Spleen (tissue), 13 donors: Measurements from ENCODE around the gene NDUFAF2. TPM values are rescaled to one million over a fixed set of nuclear protein-coding genes. Genes with fewer than 3 reads are reported as not detected.

Experiments
- DNase-seq: peaks from one replicate; pipeline ENCODE4 v3.0.0-alpha.2; 2020
- H3K27ac ChIP-seq, 8 donors: fragments of 200-600 bp; sonication (generic) in 7 of 8; 1 replicate in 4 of 8; 2 replicates in 4 of 8; pipeline versions ENCODE4 v1.5.0 to v1.8.0; 2016 to 2021; ENCODE audit warnings: inconsistent platforms in 4 of 8, mild to moderate bottlenecking in 4 of 8, moderate library complexity in 1 of 8
- H3K27me3 ChIP-seq, 7 donors: fragments of 200-600 bp; sonication (generic) in 6 of 7; replicated peaks in 1 of 7; 1 replicate in 4 of 7; 2 replicates in 3 of 7; pipeline versions ENCODE4 v1.5.0 to v1.8.0; 2016 to 2021; ENCODE audit warnings: inconsistent platforms in 3 of 7, mild to moderate bottlenecking in 1 of 7
- H3K36me3 ChIP-seq, 6 donors: fragments of 200-600 bp; sonication (generic) in 5 of 6; 1 replicate in 4 of 6; 2 replicates in 2 of 6; pipeline versions ENCODE4 v1.5.0 to v1.8.0; 2016 to 2021; ENCODE audit warnings: inconsistent platforms in 2 of 6
- H3K4me1 ChIP-seq, 6 donors: fragments of 200-600 bp; sonication (generic) in 5 of 6; 1 replicate in 3 of 6; 2 replicates in 3 of 6; pipeline versions ENCODE4 v1.5.0 to v1.8.0; 2016 to 2021; ENCODE audit warnings: inconsistent platforms in 3 of 6
- H3K4me3 ChIP-seq, 8 donors: fragments of 200-600 bp; sonication (generic) in 7 of 8; 1 replicate in 4 of 8; 2 replicates in 4 of 8; pipeline versions ENCODE4 v1.5.0 to v1.8.0; 2016 to 2021; ENCODE audit warnings: inconsistent platforms in 4 of 8, mild to moderate bottlenecking in 4 of 8, moderate library complexity in 2 of 8
- H3K9me3 ChIP-seq, 8 donors: fragments of 200-600 bp; sonication (generic) in 7 of 8; 1 replicate in 4 of 8; 2 replicates in 4 of 8; pipeline versions ENCODE4 v1.5.0 to v1.8.0; 2016 to 2021; ENCODE audit warnings: inconsistent platforms in 4 of 8
- CTCF ChIP-seq, 11 experiments: fragments of 200-600 bp in 7 of 11; fragments of 450-650 bp in 4 of 11; sonication (generic) in 4 of 11; IDR thresholded peaks in 8 of 11; conservative IDR thresholded peaks in 3 of 11; 1 replicate in 7 of 11; 2 replicates in 4 of 11; pipeline versions ENCODE4 v1.4.0 to v1.8.0; 2016 to 2021; ENCODE audit warnings: antibody characterized with exemption in 11 of 11, inconsistent platforms in 4 of 11, mild to moderate bottlenecking in 1 of 11
- POLR2A ChIP-seq, 3 donors: fragments of 450-650 bp; IDR thresholded peaks; one replicate each; pipeline ENCODE4 v1.5.1; 2017; ENCODE audit warnings: antibody characterized with exemption in 3 of 3, mild to moderate bottlenecking in 1 of 3
- POLR2AphosphoS5 ChIP-seq, 3 donors: sonication (generic); formaldehyde crosslinking; IDR thresholded peaks; one replicate each; pipeline ENCODE4 v1.5.1; 2017; ENCODE audit warnings: antibody characterized with exemption in 3 of 3
- WGBS, 5 donors: extraction: QIAGEN DNeasy Blood & Tissue Kit in 3 of 5; methylation state at CpG; one replicate each; pipeline versions ENCODE4 v1.1.5 to v1.1.7; 2013 to 2018; 5-methylcytosine and 5-hydroxymethylcytosine counted together
- intact Hi-C: fragments of 100-400 bp; cut with DNase I; formaldehyde crosslinking; loops from one replicate; pipeline ENCODE4 v1.15.0; 2023; ENCODE audit warnings: low total_unique reads
- long read RNA-seq, 2 donors: transcript quantifications; one replicate each; lab custom pipeline, GENCODE V29; 2026
- polyA plus RNA-seq, 3 donors: library from polyadenylated mRNA; stranded (reverse); fragments of 200-250 nt; gene quantifications; one replicate each; pipeline ENCODE4 v1.2.1, GENCODE V29; 2013
- total RNA-seq, 7 donors: library from RNA; depleted of rRNA in 3 of 7; stranded (reverse); fragments of >200 nt in 3 of 7; fragmentation: NEBNext Ultra II Directional in 4 of 7; extraction: Animal tissue kit (Norgen Biotek cat#: 25700) in 4 of 7; gene quantifications; one replicate each; pipeline versions ENCODE4 v1.1.0 to v1.2.1, GENCODE V29; 2016 to 2021
- donor health status: healthy with polysubstance abuse.
- donor health status: DM: no; HTN: no; CAD: no; lungs with moderate emphysema.
- donor health status: DM: no; HTN: no; CAD: no.
- donor health status: Bipolar disorder and iron deficiency.
- donor health status: healthy.
- donor health status: DM: no; HTN: no; CAD: no.
- donor health status: DM: yes; HTN: yes; CAD: no.

NDUFAF2 gene
- total RNA-seq (10 to 100 TPM in 5 of 7 donors, 1 to 10 TPM in 2; 3.2 to 14.4 (median 12.3) TPM), polyA plus RNA-seq (10 to 100 TPM; 29.0 to 40.5 (median 29.6) TPM)
- long read RNA-seq, donor 1, transcript NDUFAF2-201 (4 exons, 719 nt): major isoform, 13 of 13 reads
- long read RNA-seq, donor 1, partial matches to known transcripts: 0 of 13 reads
- long read RNA-seq, donor 1, other reads (novel, unspliced or antisense): 0 of 13 reads
- long read RNA-seq, donor 2, transcript NDUFAF2-201 (4 exons, 719 nt): major isoform, 15 of 16 reads
- long read RNA-seq, donor 2, partial matches to known transcripts: 0 of 16 reads
- long read RNA-seq, donor 2, other reads (novel, unspliced or antisense): 0 of 16 reads

- Histone ChIP-seq H3K27me3 (no peaks in the 10 kb centered on the region), H3K27ac (peak within 1 kb of the TSS; percentile 65 to 85 (median 82)), H3K36me3 (peaks cover 0 to 8% (median 0%) of the 10 kb centered on the region in 6 donors), H3K4me3 (peak within 1 kb of the TSS; percentile 76 to 93 (median 85)), H3K9me3 (no peaks in the 10 kb centered on the region), H3K4me1 (peaks cover 16 to 62% (median 37%) of the 10 kb centered on the region in 6 donors)
- 0 to 4% (median 1%) methylated on average over 49 to 64 of the region's 64 CpGs for WGBS, 5 donors
- TF ChIP-seq POLR2AphosphoS5 (IDR thresholded peaks at IDR 0.05): peak; percentile 79 to 89 (median 87)
- no peak for TF ChIP-seq POLR2A (IDR thresholded peaks at IDR 0.05)
- TF ChIP-seq CTCF (IDR thresholded peaks at IDR 0.05 in 8 of 11, conservative IDR thresholded peaks at IDR 0.05 in 3 of 11): peak in 1 of 11 experiments; percentile 8
- intact Hi-C loops: loop anchor here (10.0 kb wide), 1 partner anchor 1150 kb away; no protein-coding TSS in a partner anchor
- peak; percentile 95 for DNase-seq
Observed at GRCh38 chr5:60944904-60945812, at the start of gene NDUFAF2, which contains the start of gene ERCC8. Gene NDUFAF2 (plus strand): TSS chr5:60945205. CDS start chr5:60945256, 51 bp downstream. Gene ERCC8 (minus strand): TSS chr5:60945070. CDS start chr5:60945008, 62 bp downstream.

GRCh38 chr5:60896991-60897390, 48.0 kb upstream of the NDUFAF2 start:
- Histone ChIP-seq H3K4me1 (no peaks in the 10 kb centered on the region), H3K4me3 (no peak overlapping the region), H3K27me3 (no peaks in the 10 kb centered on the region), H3K27ac (no peak overlapping the region), H3K36me3 (peaks cover 0 to 84% (median 25%) of the 10 kb centered on the region in 6 donors), H3K9me3 (no peaks in the 10 kb centered on the region)
- WGBS, 5 donors: 83 to 91% (median 86%) methylated on average over 4 of the region's 4 CpGs
- TF ChIP-seq POLR2A (IDR thresholded peaks at IDR 0.05) (no peak), POLR2AphosphoS5 (IDR thresholded peaks at IDR 0.05) (no peak), CTCF (IDR thresholded peaks at IDR 0.05 in 8 of 11, conservative IDR thresholded peaks at IDR 0.05 in 3 of 11) (no peak)
- intact Hi-C loops: no loop called here
- no peak for DNase-seq

DNA sequence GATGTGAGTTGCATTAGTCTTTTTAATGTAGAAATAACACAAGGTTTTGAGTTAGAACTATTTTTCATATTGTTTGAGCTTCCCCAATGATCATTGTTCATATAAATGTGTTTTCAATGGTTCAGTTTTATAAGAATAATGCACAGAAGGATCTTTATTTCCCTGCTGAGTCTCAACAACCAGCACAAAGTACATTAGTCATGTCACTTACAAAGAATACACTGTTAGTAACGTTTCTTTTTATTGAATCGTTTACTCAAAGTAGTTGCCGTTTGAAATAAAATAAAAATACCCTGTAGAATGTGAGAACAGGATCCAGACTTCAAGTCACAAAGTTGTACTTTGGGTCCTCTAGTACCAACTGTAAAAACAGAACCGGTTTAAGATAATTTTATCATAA, 41.6 kb upstream of the NDUFAF2 start:
- no peaks in the 10 kb centered on the region for H3K9me3 ChIP-seq
- H3K4me3 ChIP-seq: no peak overlapping the region
- H3K36me3 ChIP-seq: peaks cover 0 to 24% (median 2%) of the 10 kb centered on the region in 6 donors
- 92 to 95% (median 94%) methylated on average over 4 of the region's 4 CpGs for WGBS, 5 donors
- DNase-seq: no peak
- H3K27ac ChIP-seq: no peak overlapping the region
- H3K27me3 ChIP-seq: no peaks in the 10 kb centered on the region
- intact Hi-C loops: no loop called here
- TF ChIP-seq POLR2A (IDR thresholded peaks at IDR 0.05) (no peak), POLR2AphosphoS5 (IDR thresholded peaks at IDR 0.05) (no peak), CTCF (IDR thresholded peaks at IDR 0.05 in 8 of 11, conservative IDR thresholded peaks at IDR 0.05 in 3 of 11) (no peak)
- H3K4me1 ChIP-seq: no peaks in the 10 kb centered on the region
